ENCODE data around the gene LY86.

- TF ChIP-seq CTCF (IDR thresholded peaks at IDR 0.05) (no peak), POLR2AphosphoS5 (IDR thresholded peaks at IDR 0.05) (no peak), EP300 (IDR thresholded peaks at IDR 0.05) (no peak)
These were observed 2.0 kb downstream of the LY86 start for GRCh38 chr6:6590530-6590929.
